IgD-negative memory B cell (primary cell): ENCODE results near the gene AFTPH. TPM values are rescaled to one million over a fixed set of nuclear protein-coding genes. Genes with fewer than 3 reads are reported as not detected.

ENCODE experiments used
- H3K27ac Mint-ChIP-seq, 3 donors: one replicate each; pipeline ENCODE4 v1.8.0; 2020 to 2022; ENCODE audit warnings: mild to moderate bottlenecking in 3 of 3, mixed read lengths in 3 of 3, moderate library complexity in 1 of 3
- H3K27me3 Mint-ChIP-seq: one replicate; pipeline ENCODE4 v1.8.0; 2021; ENCODE audit warnings: mixed read lengths
- H3K36me3 Mint-ChIP-seq: one replicate; pipeline ENCODE4 v1.8.0; 2020; ENCODE audit warnings: mild to moderate bottlenecking, mixed read lengths
- H3K4me1 Mint-ChIP-seq, 3 donors: one replicate each; pipeline ENCODE4 v1.8.0; 2020 to 2022; ENCODE audit warnings: mixed read lengths in 3 of 3, mild to moderate bottlenecking in 1 of 3
- H3K4me3 Mint-ChIP-seq, 4 donors: one replicate each; pipeline ENCODE4 v1.8.0; 2020 to 2022; ENCODE audit warnings: mild to moderate bottlenecking in 4 of 4, mixed read lengths in 4 of 4, moderate library complexity in 3 of 4
- H3K9me3 Mint-ChIP-seq, 3 donors: one replicate each; pipeline ENCODE4 v1.8.0; 2020 to 2021; ENCODE audit warnings: mixed read lengths in 3 of 3, mild to moderate bottlenecking in 1 of 3
- polyA plus RNA-seq: library from polyadenylated mRNA; unstranded; fragments of 300-500 nt; fragmentation: Illumina TruSeq; gene quantifications from one replicate; pipeline ENCODE4 v1.2.3, GENCODE V29; 2021

AFTPH gene
- polyA plus RNA-seq, 1 donor from 2014 or later = 63.5 TPM

GRCh38 chr2:64629329-64629781, 105.2 kb downstream of the AFTPH start:
- Mint-ChIP-seq H3K36me3 (peaks cover 5% of the 10 kb centered on the region), H3K27ac (peak overlapping the region; percentile 17 to 78 (median 69)), H3K9me3 (no peaks in the 10 kb centered on the region), H3K27me3 (no peaks in the 10 kb centered on the region), H3K4me3 (no peak overlapping the region), H3K4me1 (peaks cover 13 to 27% (median 20%) of the 10 kb centered on the region in 3 donors)

GRCh38 chr2:64629875-64630274, 105.7 kb downstream of the AFTPH start:
- Mint-ChIP-seq H3K9me3 (no peaks in the 10 kb centered on the region), H3K36me3 (peaks cover 5% of the 10 kb centered on the region), H3K4me3 (no peak overlapping the region), H3K27me3 (no peaks in the 10 kb centered on the region), H3K4me1 (peaks cover 13 to 28% (median 20%) of the 10 kb centered on the region in 3 donors), H3K27ac (peak overlapping the region in 2 of 3 donors; percentile 70 to 91)

- no peaks in the 10 kb centered on the region for H3K9me3 Mint-ChIP-seq
- peak overlapping the region in 2 of 3 donors; percentile 67 to 91 for H3K27ac Mint-ChIP-seq
- peaks cover 9% of the 10 kb centered on the region for H3K36me3 Mint-ChIP-seq
- no peak overlapping the region for H3K4me3 Mint-ChIP-seq
- H3K4me1 Mint-ChIP-seq = peaks cover 12 to 29% (median 20%) of the 10 kb centered on the region in 3 donors
- H3K27me3 Mint-ChIP-seq = no peaks in the 10 kb centered on the region
Measured at GRCh38 chr2:64630752-64631151, 106.6 kb downstream of the AFTPH start.

- no peaks in the 10 kb centered on the region for H3K9me3 Mint-ChIP-seq
- H3K36me3 Mint-ChIP-seq = peaks cover 11% of the 10 kb centered on the region
- H3K27ac Mint-ChIP-seq = peak overlapping the region in 1 of 3 donors; percentile 70
Measured at GRCh38 chr2:64631771-64632170, 107.6 kb downstream of the AFTPH start.

DNA sequence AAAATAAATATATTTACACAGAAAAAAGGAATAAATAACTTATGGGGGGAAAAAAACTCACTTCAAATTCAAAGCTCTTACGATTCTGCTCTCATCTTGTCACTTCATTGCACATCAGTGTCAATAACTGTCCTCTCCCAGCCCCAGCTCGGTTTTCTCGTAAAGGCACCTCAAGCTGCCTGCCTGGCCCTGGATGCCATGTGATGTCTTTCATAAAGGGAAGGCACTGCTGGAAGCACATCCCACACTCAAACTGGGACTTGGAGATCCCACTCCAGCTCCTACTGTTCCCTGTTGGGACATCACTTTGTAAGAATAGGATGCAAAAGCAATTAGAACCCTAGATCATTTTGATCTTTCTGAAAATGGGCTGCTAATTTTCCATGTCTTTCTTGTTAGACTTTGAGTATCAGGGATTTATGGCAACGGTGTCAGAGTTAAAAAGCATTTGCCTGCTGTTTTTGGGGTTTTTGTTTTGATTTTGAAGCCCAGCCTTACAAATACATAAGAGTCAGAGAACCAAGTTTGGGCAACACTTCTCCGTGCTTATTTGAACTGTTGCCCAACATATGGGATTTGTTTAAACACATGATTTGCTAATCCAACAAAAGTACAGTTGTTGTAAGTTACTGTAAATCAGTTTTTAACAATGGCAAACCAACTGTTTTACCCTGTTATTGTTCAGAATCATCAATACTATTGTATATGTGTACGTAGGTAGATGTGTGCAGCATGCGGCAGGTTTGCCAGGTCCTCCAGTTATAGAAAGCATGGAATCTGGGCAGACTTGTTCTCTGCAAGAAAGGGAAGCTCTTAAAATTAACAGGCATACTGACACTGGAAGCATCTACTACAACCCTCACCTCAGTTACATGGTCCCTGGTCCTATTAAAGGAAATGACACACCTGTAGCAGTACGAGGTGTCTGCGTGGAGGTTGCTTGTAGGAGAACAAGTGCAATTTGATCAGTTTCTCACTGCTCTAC, 109.0 kb downstream of the AFTPH start:
- peaks cover 25 to 45% (median 34%) of the 10 kb centered on the region in 3 donors for H3K4me1 Mint-ChIP-seq
- H3K27me3 Mint-ChIP-seq = no peaks in the 10 kb centered on the region
- peak overlapping the region; percentile 32 to 65 (median 33) for H3K27ac Mint-ChIP-seq
- H3K4me3 Mint-ChIP-seq = no peak overlapping the region
- H3K9me3 Mint-ChIP-seq = no peaks in the 10 kb centered on the region
- peaks cover 11% of the 10 kb centered on the region for H3K36me3 Mint-ChIP-seq

More at GRCh38 chr2:64631771-64632170, 107.6 kb downstream of the AFTPH start:
- peaks cover 11 to 31% (median 21%) of the 10 kb centered on the region in 3 donors for H3K4me1 Mint-ChIP-seq
- H3K27me3 Mint-ChIP-seq = no peaks in the 10 kb centered on the region
- no peak overlapping the region for H3K4me3 Mint-ChIP-seq

GRCh38 chr2:64634345-64635267, 110.5 kb downstream of the AFTPH start:
- H3K4me1 Mint-ChIP-seq = peaks cover 27 to 56% (median 40%) of the 10 kb centered on the region in 3 donors
- no peak overlapping the region for H3K4me3 Mint-ChIP-seq
- peaks cover 10% of the 10 kb centered on the region for H3K36me3 Mint-ChIP-seq
- no peaks in the 10 kb centered on the region for H3K27me3 Mint-ChIP-seq
- peak overlapping the region in 1 of 3 donors; percentile 95 for H3K27ac Mint-ChIP-seq
- H3K9me3 Mint-ChIP-seq = no peaks in the 10 kb centered on the region

DNA sequence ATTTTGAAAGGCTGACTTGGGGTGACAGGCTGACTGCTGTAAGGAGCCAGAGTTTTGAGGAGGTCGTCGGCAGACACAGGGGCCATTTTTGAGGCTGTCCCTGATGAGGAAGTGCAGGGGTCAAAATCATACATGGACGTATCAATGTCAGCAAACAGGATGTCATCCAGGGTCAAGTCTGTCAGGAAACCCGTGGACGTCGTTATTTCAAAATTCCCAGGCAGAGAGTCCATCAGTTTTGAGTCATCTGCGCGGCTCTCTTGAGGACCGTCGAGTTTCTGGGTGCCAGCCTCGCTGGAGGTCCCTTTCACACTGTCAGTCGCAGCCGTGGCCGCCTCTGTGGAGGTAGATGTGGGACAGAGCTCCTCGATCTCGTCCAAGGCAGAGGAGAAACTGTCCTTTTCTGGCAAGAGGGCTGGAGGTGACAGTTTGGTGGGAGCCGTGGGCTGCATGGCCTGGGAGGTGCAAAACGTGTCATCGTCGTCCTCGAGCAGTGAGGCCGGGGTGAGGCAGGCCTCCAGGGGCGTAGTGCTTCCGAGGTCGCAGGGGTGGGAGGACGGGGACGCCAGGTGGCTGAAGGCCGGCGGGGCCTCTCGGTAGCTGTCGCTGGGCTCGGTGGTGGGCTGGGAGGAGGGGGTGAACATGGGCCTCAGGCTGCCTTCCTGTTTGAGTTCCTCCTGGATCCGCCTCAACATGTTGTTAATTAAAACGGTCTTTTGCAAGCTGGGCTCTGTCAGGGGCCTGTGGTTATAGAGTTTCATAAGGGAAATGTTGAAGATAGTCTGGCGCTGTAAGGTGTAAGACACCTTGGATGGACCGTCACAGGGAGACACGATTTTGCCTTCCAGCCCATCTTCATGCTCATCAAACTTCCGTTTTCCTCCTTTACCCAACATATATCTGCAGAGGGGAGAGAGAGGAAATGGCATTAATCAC, 112.1 kb downstream of the AFTPH start:
- H3K27ac Mint-ChIP-seq = peak overlapping the region; percentile 95 to 99 (median 98)
- H3K9me3 Mint-ChIP-seq = no peaks in the 10 kb centered on the region
- peaks cover 32 to 64% (median 48%) of the 10 kb centered on the region in 3 donors for H3K4me1 Mint-ChIP-seq
- peak overlapping the region; percentile 70 to 90 (median 82) for H3K4me3 Mint-ChIP-seq
- peaks cover 8% of the 10 kb centered on the region for H3K36me3 Mint-ChIP-seq
- no peaks in the 10 kb centered on the region for H3K27me3 Mint-ChIP-seq

DNA sequence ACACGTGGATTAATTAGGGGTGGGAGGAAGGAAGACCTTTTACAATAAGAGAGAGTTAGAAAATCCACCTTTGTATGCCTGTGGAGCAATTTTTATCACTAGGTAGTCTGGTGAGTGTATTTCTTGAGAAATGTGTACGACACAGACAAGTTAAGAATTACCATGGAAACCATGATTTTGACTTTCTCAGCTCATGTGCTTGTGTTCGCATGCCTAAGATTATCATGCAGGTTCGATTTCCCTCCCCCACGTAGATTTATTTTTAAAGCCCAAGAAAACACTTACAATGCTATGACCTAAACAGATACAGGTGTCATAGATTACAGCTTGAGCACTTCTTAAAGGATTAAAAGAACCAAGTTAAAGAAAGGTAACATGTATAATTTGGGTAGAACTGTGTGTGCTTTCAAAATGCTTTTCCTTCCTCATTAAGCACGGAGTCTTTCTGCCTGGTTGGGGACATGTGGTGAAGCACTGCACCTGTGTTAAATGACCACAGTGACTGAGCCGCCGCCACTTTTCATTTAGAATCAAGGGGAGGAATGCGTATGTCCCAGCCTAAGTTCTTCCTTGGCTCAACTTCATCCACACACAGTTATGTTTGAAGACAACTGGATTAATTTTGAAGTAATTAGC, 113.0 kb downstream of the AFTPH start:
- Mint-ChIP-seq H3K4me1 (peaks cover 35 to 72% (median 56%) of the 10 kb centered on the region in 3 donors), H3K27ac (peak overlapping the region; percentile 95 to 99 (median 98)), H3K4me3 (peak overlapping the region; percentile 70 to 90 (median 82)), H3K27me3 (no peaks in the 10 kb centered on the region), H3K36me3 (peaks cover 6% of the 10 kb centered on the region), H3K9me3 (no peaks in the 10 kb centered on the region)

DNA sequence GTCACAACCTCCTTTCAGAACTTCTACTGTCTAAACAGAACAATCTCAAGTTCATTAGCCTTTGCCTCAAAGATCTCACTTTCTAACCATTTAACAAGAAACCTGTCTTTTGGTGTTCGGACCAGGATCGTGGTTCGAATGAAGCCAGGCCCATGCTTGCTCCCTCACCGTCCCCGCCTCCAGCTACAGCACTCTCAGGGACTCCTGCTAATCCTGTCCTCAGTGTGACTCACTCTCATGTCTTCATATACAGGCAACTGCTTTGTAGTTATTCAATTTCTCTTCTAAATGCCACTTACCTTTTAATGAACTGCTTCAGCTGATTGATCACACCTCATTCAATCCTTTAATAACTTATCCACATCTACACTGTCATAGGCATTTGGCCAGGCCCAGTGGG, 113.8 kb downstream of the AFTPH start:
- H3K9me3 Mint-ChIP-seq = no peaks in the 10 kb centered on the region
- H3K4me3 Mint-ChIP-seq = peak overlapping the region; percentile 8 to 90 (median 80)
- H3K27ac Mint-ChIP-seq = peak overlapping the region; percentile 95 to 99 (median 98)
- no peaks in the 10 kb centered on the region for H3K27me3 Mint-ChIP-seq
- H3K36me3 Mint-ChIP-seq = peaks cover 6% of the 10 kb centered on the region
- H3K4me1 Mint-ChIP-seq = peaks cover 39 to 77% (median 62%) of the 10 kb centered on the region in 3 donors

- peak overlapping the region; percentile 95 to 99 (median 98) for H3K27ac Mint-ChIP-seq
- H3K4me1 Mint-ChIP-seq = peaks cover 46 to 80% (median 67%) of the 10 kb centered on the region in 3 donors
- H3K27me3 Mint-ChIP-seq = no peaks in the 10 kb centered on the region
- no peaks in the 10 kb centered on the region for H3K9me3 Mint-ChIP-seq
- H3K36me3 Mint-ChIP-seq = peaks cover 6% of the 10 kb centered on the region
- H3K4me3 Mint-ChIP-seq = peak overlapping the region in 3 of 4 donors; percentile 58 to 90 (median 70)
Measured at GRCh38 chr2:64638502-64639120, 114.5 kb downstream of the AFTPH start.

DNA sequence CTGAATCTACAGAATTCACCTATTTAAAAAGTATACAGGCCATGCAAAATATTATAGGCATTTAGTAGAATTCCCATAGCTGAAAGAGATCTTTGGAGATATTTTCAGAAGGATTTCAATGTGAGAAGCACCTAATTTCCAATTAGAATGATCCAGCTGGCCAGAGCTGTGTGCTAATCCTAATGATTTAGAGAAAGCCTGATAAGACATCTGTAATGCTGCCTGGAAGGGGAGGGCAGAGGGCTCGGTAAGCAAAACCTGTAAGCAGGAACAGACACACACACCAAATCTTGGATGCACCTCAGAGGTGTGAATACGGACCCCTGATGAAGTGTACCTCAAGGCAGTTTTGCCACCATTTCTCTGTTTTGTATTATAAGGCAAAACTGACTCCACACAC, 115.6 kb downstream of the AFTPH start:
- peaks cover 6% of the 10 kb centered on the region for H3K36me3 Mint-ChIP-seq
- H3K9me3 Mint-ChIP-seq = no peaks in the 10 kb centered on the region
- H3K4me1 Mint-ChIP-seq = peaks cover 54 to 87% (median 75%) of the 10 kb centered on the region in 3 donors
- H3K27me3 Mint-ChIP-seq = no peaks in the 10 kb centered on the region
- H3K27ac Mint-ChIP-seq = peak overlapping the region; percentile 58 to 95 (median 92)
- H3K4me3 Mint-ChIP-seq = peak overlapping the region in 2 of 4 donors; percentile 5 to 31

DNA sequence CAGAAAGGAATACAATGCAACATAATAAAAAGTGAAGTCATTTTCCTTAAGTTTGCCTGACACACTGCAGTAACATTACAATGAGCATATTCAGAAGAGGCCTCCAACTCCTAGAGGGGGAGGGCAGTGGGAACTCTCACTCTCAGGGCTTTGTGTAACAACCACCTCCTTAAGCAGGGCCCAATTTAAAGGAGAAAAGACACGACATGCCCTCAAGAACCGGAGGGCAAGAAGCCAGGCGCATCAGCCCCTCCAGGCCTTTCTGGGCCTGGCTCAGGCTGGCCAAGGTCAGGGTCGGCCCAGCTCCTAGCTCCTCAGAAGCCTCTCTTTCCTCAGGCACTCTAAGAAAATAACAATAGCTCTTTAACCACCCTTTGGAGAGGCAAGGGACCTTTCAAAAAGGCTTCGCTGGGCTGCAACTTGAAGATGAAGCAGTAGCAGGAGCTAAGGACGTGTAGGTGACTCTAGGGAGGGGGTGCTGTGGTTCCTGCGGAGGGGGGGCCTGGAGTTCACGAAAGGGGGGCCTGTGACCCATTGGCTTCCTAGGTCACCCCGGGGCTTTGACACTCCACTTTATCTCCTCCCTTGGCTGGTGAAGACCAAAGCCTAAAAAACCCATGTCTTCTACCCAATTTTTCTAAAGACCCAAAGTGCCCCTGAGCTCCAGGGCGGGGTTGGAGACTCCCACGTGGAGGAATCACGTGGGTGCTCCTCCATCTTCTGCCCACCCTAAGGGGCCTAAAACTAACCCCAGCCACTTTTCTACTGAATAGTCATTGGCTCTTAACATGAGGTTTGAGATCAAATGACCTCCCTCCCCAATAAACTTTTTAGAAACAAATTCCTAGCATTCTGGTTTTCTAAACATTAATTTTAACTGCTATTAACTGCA, 116.3 kb downstream of the AFTPH start:
- peak overlapping the region in 2 of 4 donors; percentile 5 to 65 for H3K4me3 Mint-ChIP-seq
- H3K4me1 Mint-ChIP-seq = peaks cover 60 to 90% (median 81%) of the 10 kb centered on the region in 3 donors
- H3K27ac Mint-ChIP-seq = peak overlapping the region; percentile 16 to 95 (median 93)
- H3K9me3 Mint-ChIP-seq = no peaks in the 10 kb centered on the region
- no peaks in the 10 kb centered on the region for H3K27me3 Mint-ChIP-seq
- peaks cover 6% of the 10 kb centered on the region for H3K36me3 Mint-ChIP-seq
